Ascending aorta (tissue), 2 donors: ENCODE data around the gene SIRPA. TPM values are rescaled to one million over a fixed set of nuclear protein-coding genes. Genes with fewer than 3 reads are reported as not detected.

ENCODE experiments used
- DNase-seq, 2 donors: peaks; one replicate each; pipeline ENCODE4 v3.0.0-alpha.2; 2019; ENCODE audit warnings: low spot score in 2 of 2
- H3K27ac ChIP-seq, 2 donors: fragments of 200-600 bp; sonication (generic); one replicate each; pipeline ENCODE4 v1.5.1; 2016 to 2017; ENCODE audit warnings: mild to moderate bottlenecking in 1 of 2
- H3K27me3 ChIP-seq: fragments of 200-600 bp; sonication (generic); one replicate; pipeline ENCODE4 v1.5.1; 2017
- H3K36me3 ChIP-seq, 2 donors: fragments of 200-600 bp; sonication (generic); one replicate each; pipeline ENCODE4 v1.5.1; 2016
- H3K4me1 ChIP-seq, 2 donors: fragments of 200-600 bp; sonication (generic); one replicate each; pipeline ENCODE4 v1.5.1; 2016 to 2017; ENCODE audit warnings: mild to moderate bottlenecking in 1 of 2
- H3K4me3 ChIP-seq, 2 donors: fragments of 200-600 bp; sonication (generic); one replicate each; pipeline ENCODE4 v1.5.1; 2016 to 2017; ENCODE audit warnings: mild to moderate bottlenecking in 1 of 2
- H3K9me3 ChIP-seq, 2 donors: fragments of 200-600 bp; sonication (generic); one replicate each; pipeline ENCODE4 v1.5.1; 2016
- CTCF ChIP-seq, 3 experiments: fragments of 200-600 bp in 2 of 3; fragments of 450-650 bp in 1 of 3; sonication (generic) in 2 of 3; IDR thresholded peaks; one replicate each; pipeline ENCODE4 v1.5.1; 2016 to 2019; ENCODE audit warnings: antibody characterized with exemption in 3 of 3, mild to moderate bottlenecking in 1 of 3, moderate library complexity in 1 of 3
- intact Hi-C: fragments of 100-400 bp; cut with DNase I; formaldehyde crosslinking; loops from one replicate; pipeline ENCODE4 v1.15.1; 2023
- total RNA-seq: library from RNA; depleted of rRNA; stranded (reverse); fragments of >200 nt; gene quantifications from one replicate; pipeline ENCODE4 v1.1.0, GENCODE V29; 2016

The SIRPA gene
- total RNA-seq, 1 donor from 2014 or later = 72.8 TPM

GRCh38 chr20:1950836-1951235, 55.6 kb downstream of the SIRPA start:
- Histone ChIP-seq H3K27me3 (no peaks in the 10 kb centered on the region), H3K36me3 (no peaks in the 10 kb centered on the region), H3K27ac (no peak overlapping the region), H3K9me3 (no peaks in the 10 kb centered on the region), H3K4me1 (peaks cover 0 to 7% of the 10 kb centered on the region in 2 donors), H3K4me3 (no peak overlapping the region)
- intact Hi-C loops = no loop called here
- no peak for TF ChIP-seq CTCF (IDR thresholded peaks at IDR 0.05)
- peak in 1 of 2 donors; percentile 60 for DNase-seq

GRCh38 chr20:1951436-1952115, 56.4 kb downstream of the SIRPA start:
- Histone ChIP-seq H3K9me3 (no peaks in the 10 kb centered on the region), H3K27me3 (no peaks in the 10 kb centered on the region), H3K4me3 (no peak overlapping the region), H3K27ac (no peak overlapping the region), H3K4me1 (peaks cover 0 to 7% of the 10 kb centered on the region in 2 donors), H3K36me3 (no peaks in the 10 kb centered on the region)
- intact Hi-C loops = no loop called here
- DNase-seq = no peak
- TF ChIP-seq CTCF (IDR thresholded peaks at IDR 0.05) = no peak

GRCh38 chr20:1952737-1953530, 57.7 kb downstream of the SIRPA start:
- TF ChIP-seq CTCF (IDR thresholded peaks at IDR 0.05) = no peak
- Histone ChIP-seq H3K27me3 (no peaks in the 10 kb centered on the region), H3K4me3 (no peak overlapping the region), H3K27ac (no peak overlapping the region), H3K36me3 (no peaks in the 10 kb centered on the region), H3K4me1 (no peaks in the 10 kb centered on the region), H3K9me3 (no peaks in the 10 kb centered on the region)
- no peak for DNase-seq
- intact Hi-C loops = no loop called here

GRCh38 chr20:1953621-1954020, 58.4 kb downstream of the SIRPA start:
- DNase-seq = no peak
- Histone ChIP-seq H3K27ac (no peak overlapping the region), H3K36me3 (no peaks in the 10 kb centered on the region), H3K4me1 (no peaks in the 10 kb centered on the region), H3K27me3 (no peaks in the 10 kb centered on the region), H3K9me3 (no peaks in the 10 kb centered on the region), H3K4me3 (no peak overlapping the region)
- no peak for TF ChIP-seq CTCF (IDR thresholded peaks at IDR 0.05)
- intact Hi-C loops = no loop called here

GRCh38 chr20:1955217-1955616, 60.0 kb downstream of the SIRPA start:
- H3K27ac ChIP-seq = no peak overlapping the region
- intact Hi-C loops = no loop called here
- no peaks in the 10 kb centered on the region for H3K4me1 ChIP-seq
- H3K36me3 ChIP-seq = no peaks in the 10 kb centered on the region
- DNase-seq = no peak
- H3K9me3 ChIP-seq = no peaks in the 10 kb centered on the region
- no peak for TF ChIP-seq CTCF (IDR thresholded peaks at IDR 0.05)
- H3K27me3 ChIP-seq = no peaks in the 10 kb centered on the region
- H3K4me3 ChIP-seq = no peak overlapping the region
